K562 (cell line): ENCODE measurements around the gene CTRL. TPM values are rescaled to one million over a fixed set of nuclear protein-coding genes. Genes with fewer than 3 reads are reported as not detected.
A peak's percentile ranks its signal among the peaks of the same experiment; 100 is the strongest.

Experiments used
- ATAC-seq: fragments of 200-7000 bp; cut with Tn5 transposase; 3 replicates; pipeline ENCODE4 v1.9.1; 2020; ENCODE audit warnings: moderate library complexity
- BruUV-seq: library from RNA; stranded (reverse); fragments of 400-500 nt; replicated peaks from 2 replicates; lab custom pipeline; 2021; lab: Mats Ljungman, UMichigan
- CTCF ChIA-PET: fragments of 300-600 bp; formaldehyde crosslinking; extraction: SDS; loops from one replicate; lab custom pipeline; 2021; ENCODE audit warnings: low intra/inter-chr PET ratio; lab: Yijun Ruan, JAX
- POLR2A ChIA-PET: fragments of 300-600, 350-650 bp; sonication (Branson Sonifier 250); formaldehyde crosslinking; extraction: SDS; loops from one replicate; lab custom pipeline; 2021; ENCODE audit warnings: antibody characterized with exemption, inconsistent platforms; lab: Yijun Ruan, JAX
- DNase-seq, 4 experiments: peaks; one replicate each; pipeline versions ENCODE4 v3.0.0 to v3.0.0-alpha.2; 2011 to 2018; ENCODE audit warnings: low spot score in 3 of 4, mixed read lengths in 3 of 4; ENCODE audit errors: extremely low read depth in 1 of 4
- FAIRE-seq: peaks from 2 replicates; lab custom pipeline; 2011; peaks lifted over from hg19 to GRCh38; lab: Jason Lieb, UNC
- H2AFZ ChIP-seq: 2 replicates; pipeline ENCODE4 v1.6.0; 2011; ENCODE audit warnings: low read depth, low read length, control low read depth, inconsistent platforms
- H3K27ac ChIP-seq: fragments of 200-600 bp; 3 replicates; pipeline ENCODE4 v1.8.0; 2011; ENCODE audit warnings: low read depth, mild to moderate bottlenecking, control low read depth, inconsistent platforms, low read length, moderate library complexity, mixed read lengths; ENCODE audit errors: extremely low read depth
- H3K27me3 ChIP-seq, 2 experiments: fragments of 300-600 bp in 1 of 2; 2 replicates in 1 of 2; 3 replicates in 1 of 2; pipeline versions ENCODE4 v1.6.0 to v1.8.0; 2011; ENCODE audit warnings: inconsistent platforms in 2 of 2, low read length in 2 of 2, mild to moderate bottlenecking in 1 of 2, mixed read lengths in 1 of 2, moderate library complexity in 1 of 2; ENCODE audit not compliant: control insufficient read depth in 2 of 2, insufficient read depth in 2 of 2
- H3K36me3 ChIP-seq: fragments of 300-600 bp; 3 replicates; pipeline ENCODE4 v1.8.0; 2011; ENCODE audit warnings: mild to moderate bottlenecking, low read length, inconsistent platforms; ENCODE audit not compliant: control insufficient read depth, insufficient read depth
- H3K4me1 ChIP-seq, 2 experiments: fragments of 200-600 bp in 1 of 2; replicated peaks in 1 of 2; 2 replicates in 1 of 2; 3 replicates in 1 of 2; pipeline versions ENCODE4 v1.5.1 to v1.8.0; 2011; ENCODE audit warnings: inconsistent platforms in 2 of 2, low read length in 2 of 2, mild to moderate bottlenecking in 1 of 2, mixed read lengths in 1 of 2, moderate library complexity in 1 of 2; ENCODE audit not compliant: control insufficient read depth in 2 of 2, insufficient read depth in 2 of 2
- H3K4me2 ChIP-seq: 2 replicates; pipeline ENCODE4 v1.6.1; 2011; ENCODE audit warnings: low read length, control low read depth, inconsistent platforms, mixed read lengths; ENCODE audit not compliant: insufficient read depth
- H3K4me3 ChIP-seq: fragments of 200-600 bp; sonication (generic), shearing (Covaris generic); 2 replicates; pipeline ENCODE4 v1.5.1; 2016; ENCODE audit warnings: control low read depth, inconsistent platforms
- H3K79me2 ChIP-seq: fragments of 200-600 bp; 3 replicates; pipeline ENCODE4 v1.8.0; 2011; ENCODE audit warnings: low read length, inconsistent platforms; ENCODE audit not compliant: control insufficient read depth, insufficient read depth
- H3K9ac ChIP-seq, 2 experiments: 2 replicates each; pipeline versions ENCODE4 v1.6.0 to v1.6.1; 2011; ENCODE audit warnings: low read depth in 2 of 2, low read length in 2 of 2, control low read depth in 1 of 2, inconsistent platforms in 1 of 2, mild to moderate bottlenecking in 1 of 2, mixed read lengths in 1 of 2; ENCODE audit not compliant: insufficient read depth in 1 of 2
- H3K9me1 ChIP-seq: one replicate; pipeline ENCODE4 v1.6.0; 2011; ENCODE audit warnings: inconsistent platforms, mild to moderate bottlenecking, low read length, moderate library complexity; ENCODE audit not compliant: control insufficient read depth, insufficient read depth
- H3K9me3 ChIP-seq: replicated peaks from 2 replicates; pipeline ENCODE4 v1.5.1; 2011; ENCODE audit warnings: low read depth, low read length, inconsistent platforms; ENCODE audit not compliant: control insufficient read depth, insufficient read depth
- H4K20me1 ChIP-seq: replicated peaks from 2 replicates; pipeline ENCODE4 v1.6.1; 2011; ENCODE audit warnings: low read length, inconsistent platforms, mixed read lengths; ENCODE audit not compliant: control insufficient read depth, insufficient read depth
- POLR2G ChIP-seq: fragments of 200-400 bp; formaldehyde crosslinking; IDR thresholded peaks from 2 replicates; pipeline ENCODE4 v1.6.1; 2017; ENCODE audit warnings: low read depth, mild to moderate bottlenecking, antibody characterized with exemption, low read length, moderate library complexity
- RBFOX2 ChIP-seq: fragments of 200-400 bp; formaldehyde crosslinking; IDR thresholded peaks from 2 replicates; pipeline ENCODE4 v1.6.1; 2017; ENCODE audit warnings: low read depth, mild to moderate bottlenecking, low read length, moderate library complexity
- ZNF134 ChIP-seq: fragments of 250-450 bp; sonication (Bioruptor Pico); conservative IDR thresholded peaks from 2 replicates; pipeline ENCODE4 v1.4.0; 2020
- ZNF146 ChIP-seq: IDR thresholded peaks from one replicate; pipeline ENCODE4 v1.6.1; 2018; ENCODE audit warnings: missing compliant biosample characterization; ENCODE audit not compliant: unreplicated experiment
- WGBS: fragments of 100-300 bp; shearing (Covaris generic); methylation state at CpG from one replicate; pipeline ENCODE4 v1.1.6; 2016; ENCODE audit warnings: low coverage, mixed read lengths; ENCODE audit not compliant: insufficient coverage; ENCODE audit errors: missing lambda C conversion rate; 5-methylcytosine and 5-hydroxymethylcytosine counted together
- in situ Hi-C: fragments of 300-500 bp; cut with MboI; formaldehyde crosslinking; loops from 4 replicates; pipeline ENCODE4 v1.15.0; 2018; ENCODE audit warnings: inconsistent platforms, mixed read lengths
- intact Hi-C: fragments of 100-400 bp; cut with micrococcal nuclease; formaldehyde crosslinking; loops from 2 replicates; pipeline ENCODE4 v1.14.2; 2022
- polyA plus RNA-seq, 8 experiments: library from polyadenylated mRNA; depleted of rRNA in 4 of 8; stranded (reverse) in 5 of 8; unstranded in 3 of 8; fragments of >200 nt; fragmentation: Nextera tagmentation in 2 of 8; fragmentation: Illumina TruSeq in 1 of 8; extraction: Ambion mirVana in 2 of 8; extraction: Trizol in 1 of 8; gene quantifications; 2 replicates each; pipeline versions ENCODE4 v1.2.1 to v1.2.3, GENCODE V29; 2011 to 2014; ENCODE audit warnings: inconsistent platforms in 1 of 8, missing spikeins in 1 of 8
- total RNA-seq, 7 experiments: library from RNA; depleted of rRNA in 6 of 7; stranded (reverse); fragments of >200 nt in 6 of 7; fragmentation: Illumina TruSeq in 2 of 7; extraction: Trizol in 2 of 7; gene quantifications; 2 replicates each; pipeline versions ENCODE4 v1.2.1 to v1.2.3, GENCODE V29; 2011 to 2021; ENCODE audit warnings: low replicate concordance in 1 of 7
- TF ChIP-seq, protein P1 (sequence below): fragments of 250-450 bp; sonication (Bioruptor Pico); IDR thresholded peaks from 2 replicates; pipeline ENCODE4 v1.8.0; 2022; ENCODE audit warnings: inconsistent platforms

The CTRL gene
- total and polyA plus RNA-seq, 9 of the 15 experiments (the other 6 are each of a cell fraction or from before 2014, with no cell fraction given) = 1.4 to 5.6 (median 2.5) TPM

DNA sequence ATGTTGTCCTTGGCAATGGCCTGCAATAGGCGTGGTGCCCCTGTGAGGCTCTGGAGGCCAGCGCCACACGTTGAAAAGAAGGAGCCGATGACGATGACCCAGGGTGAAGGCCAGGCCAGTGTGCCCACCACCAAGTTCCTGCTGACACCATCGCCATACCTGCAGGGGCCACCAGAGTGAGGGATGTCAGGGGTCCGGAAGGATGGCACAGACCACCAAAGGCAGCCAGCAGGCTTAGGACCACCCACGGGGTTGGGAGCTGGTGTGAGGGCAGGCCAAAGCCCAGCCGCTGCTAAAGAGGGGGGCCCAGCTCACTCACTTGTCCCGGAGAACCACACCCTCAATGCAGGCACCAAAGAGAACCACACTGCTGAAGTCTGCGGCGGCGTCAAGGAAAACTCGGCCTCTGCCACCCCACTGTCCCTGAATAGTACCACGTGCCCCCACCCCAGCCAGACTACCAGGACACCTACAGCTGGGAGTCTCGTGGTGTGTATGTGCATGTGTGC, 18.7 kb upstream of the CTRL start:
- ATAC-seq (no peak), FAIRE-seq (no peak), DNase-seq (no peak)
- TF ChIP-seq ZNF134 = no peak
- TF ChIP-seq POLR2G = peak; percentile 28; the same call in 1 of the 2 replicates
- ChIA-PET POLR2A (interaction anchor here (0.6 to 1.9 kb wide), 5 partner anchors 10 to 74 kb away, joined by 3 to 5 read pairs (median 3); partner anchors contain the start of gene PSMB10), CTCF (no interaction called here)
- H3K9me3 ChIP-seq = no peaks in the 10 kb centered on the region
- H3K36me3 ChIP-seq = peaks cover 86% of the 10 kb centered on the region; the same call in 2 of the 3 replicates
- H2AFZ ChIP-seq = no peak overlapping the region
- no TSS peak for BruUV-seq
- in situ Hi-C loops (no loop called here), intact Hi-C loops (no loop called here)
- no peak overlapping the region for H3K27ac ChIP-seq
- H3K4me2 ChIP-seq = no peak overlapping the region
- no peaks in the 10 kb centered on the region for H3K27me3 ChIP-seq
- H4K20me1 ChIP-seq = 0 out of 2 replicates have a peak, but pooled peaks cover 3% of the 10 kb centered on the region
- no peaks in the 10 kb centered on the region for H3K79me2 ChIP-seq
- H3K9ac ChIP-seq = no peak overlapping the region
- peaks cover 0 to 29% of the 10 kb centered on the region in 2 experiments; a peak in 2 of 5 replicates for H3K4me1 ChIP-seq
- no peaks in the 10 kb centered on the region for H3K9me1 ChIP-seq
- H3K4me3 ChIP-seq = no peak overlapping the region
- 82% methylated on average over 15 of the region's 16 CpGs for WGBS

DNA sequence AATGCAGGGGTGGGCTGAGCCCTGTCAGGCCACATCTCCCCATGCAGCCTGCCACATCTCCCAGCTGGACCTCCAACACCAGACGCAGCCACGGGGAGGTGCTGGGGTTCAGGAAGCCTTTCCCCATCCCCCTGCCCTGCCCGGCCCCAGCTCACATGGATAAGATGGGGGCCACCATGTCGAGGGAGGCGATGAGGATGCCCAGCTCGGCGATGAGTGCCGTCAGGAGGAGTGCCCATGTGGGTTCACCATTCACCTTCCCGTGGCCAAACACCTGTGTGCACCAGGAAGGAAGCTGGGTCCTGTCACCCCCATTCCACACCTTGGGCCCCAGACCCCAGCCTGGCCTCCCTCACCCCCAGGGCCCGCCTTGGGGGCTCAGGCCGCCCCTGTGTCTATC, 18.0 kb upstream of the CTRL start:
- H3K27ac ChIP-seq = no peak overlapping the region
- DNase-seq (no peak), FAIRE-seq (no peak), ATAC-seq (no peak; the same call in 2 of the 3 replicates)
- H3K36me3 ChIP-seq = peaks cover 87% of the 10 kb centered on the region; the same call in 2 of the 3 replicates
- no TSS peak for BruUV-seq
- intact Hi-C loops = no loop called here
- WGBS = 88% methylated on average over 11 of the region's 11 CpGs
- H3K79me2 ChIP-seq = no peaks in the 10 kb centered on the region
- H3K4me3 ChIP-seq = no peak overlapping the region
- H2AFZ ChIP-seq = no peak overlapping the region
- in situ Hi-C loops = no loop called here
- no peaks in the 10 kb centered on the region for H3K9me1 ChIP-seq
- peaks cover 3% of the 10 kb centered on the region; the same call in 1 of the 2 replicates for H4K20me1 ChIP-seq
- TF ChIP-seq RBFOX2 (peak; percentile 29; the same call in 1 of the 2 replicates), ZNF146 (CRISPR knock-in tag) (no peak)
- TF ChIP-seq, protein P1, sequence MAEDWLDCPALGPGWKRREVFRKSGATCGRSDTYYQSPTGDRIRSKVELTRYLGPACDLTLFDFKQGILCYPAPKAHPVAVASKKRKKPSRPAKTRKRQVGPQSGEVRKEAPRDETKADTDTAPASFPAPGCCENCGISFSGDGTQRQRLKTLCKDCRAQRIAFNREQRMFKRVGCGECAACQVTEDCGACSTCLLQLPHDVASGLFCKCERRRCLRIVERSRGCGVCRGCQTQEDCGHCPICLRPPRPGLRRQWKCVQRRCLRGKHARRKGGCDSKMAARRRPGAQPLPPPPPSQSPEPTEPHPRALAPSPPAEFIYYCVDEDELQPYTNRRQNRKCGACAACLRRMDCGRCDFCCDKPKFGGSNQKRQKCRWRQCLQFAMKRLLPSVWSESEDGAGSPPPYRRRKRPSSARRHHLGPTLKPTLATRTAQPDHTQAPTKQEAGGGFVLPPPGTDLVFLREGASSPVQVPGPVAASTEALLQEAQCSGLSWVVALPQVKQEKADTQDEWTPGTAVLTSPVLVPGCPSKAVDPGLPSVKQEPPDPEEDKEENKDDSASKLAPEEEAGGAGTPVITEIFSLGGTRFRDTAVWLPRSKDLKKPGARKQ (CRISPR knock-in tag) = no peak
- H3K4me1 ChIP-seq = peaks cover 0 to 34% of the 10 kb centered on the region in 2 experiments; a peak in 2 of 5 replicates
- CTCF ChIA-PET = no interaction called here
- no peaks in the 10 kb centered on the region; the same call in 1 of the 2 replicates for H3K9me3 ChIP-seq
- POLR2A ChIA-PET = interaction anchor here (0.6 to 1.9 kb wide), 7 partner anchors 11 to 74 kb away, joined by 3 to 5 read pairs (median 3); partner anchors contain the start of gene PSMB10
- no peak overlapping the region for H3K4me2 ChIP-seq
- H3K27me3 ChIP-seq = no peaks in the 10 kb centered on the region
- H3K9ac ChIP-seq = peak overlapping the region in 1 of 2 experiments; percentile 56; a peak in 1 of 4 replicates
